Urothelium cell line (cell line): ENCODE measurements around the gene AHCYL2.
"Not testable (repeated sequence)": the region's sequence is repeated elsewhere in the genome, so short reads cannot be mapped to it uniquely, and the experiment has no call there.

ENCODE experiments used
- DNase-seq: peaks from one replicate; pipeline ENCODE4 v3.0.0; 2011; ENCODE audit warnings: low spot score, mixed read lengths
- FAIRE-seq: peaks from 2 replicates; lab custom pipeline; 2011; peaks lifted over from hg19 to GRCh38; lab: Jason Lieb, UNC

The AHCYL2 gene

DNA sequence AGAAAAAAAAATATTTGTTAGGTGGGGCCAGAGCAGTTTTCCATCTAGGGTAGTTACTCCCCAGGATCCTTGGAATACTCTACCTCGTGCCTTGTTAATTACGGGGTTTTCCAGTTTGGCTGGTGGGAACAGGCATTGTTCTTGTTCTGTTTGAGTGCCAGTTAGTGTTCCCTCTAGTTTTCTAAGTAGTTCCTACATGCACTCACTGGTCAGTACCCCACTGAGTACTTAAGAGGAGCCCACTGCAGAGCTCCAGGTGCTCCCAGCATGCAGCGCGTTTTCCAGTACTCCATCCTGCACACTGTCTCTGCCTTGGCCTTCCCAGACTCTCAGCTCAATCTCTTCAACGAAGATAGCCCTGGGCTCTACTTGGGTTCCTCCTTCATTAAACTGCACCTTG, 58.0 kb downstream of the AHCYL2 start:
- FAIRE-seq (no peak), DNase-seq (no peak)

DNA sequence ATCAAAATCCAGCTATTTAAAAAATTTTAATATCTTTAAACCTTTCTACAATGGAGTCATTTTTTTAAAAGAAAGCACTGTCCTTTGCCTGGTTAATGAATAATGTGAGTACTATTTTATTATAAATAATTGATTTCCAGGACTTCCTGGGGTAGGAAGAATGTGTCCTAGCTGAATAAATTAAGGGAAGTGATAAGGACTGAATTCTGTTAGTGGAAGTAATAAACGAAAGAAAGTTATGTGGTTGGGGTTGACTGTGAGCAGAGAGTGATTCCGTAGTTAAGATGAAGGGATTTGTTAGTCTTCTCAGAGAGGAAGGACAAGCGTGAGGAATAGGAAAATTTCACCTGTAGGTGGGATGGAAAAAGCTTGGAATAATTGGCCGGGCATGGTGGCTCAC, 59.1 kb downstream of the AHCYL2 start:
- FAIRE-seq, result no peak
- DNase-seq, result no peak

DNA sequence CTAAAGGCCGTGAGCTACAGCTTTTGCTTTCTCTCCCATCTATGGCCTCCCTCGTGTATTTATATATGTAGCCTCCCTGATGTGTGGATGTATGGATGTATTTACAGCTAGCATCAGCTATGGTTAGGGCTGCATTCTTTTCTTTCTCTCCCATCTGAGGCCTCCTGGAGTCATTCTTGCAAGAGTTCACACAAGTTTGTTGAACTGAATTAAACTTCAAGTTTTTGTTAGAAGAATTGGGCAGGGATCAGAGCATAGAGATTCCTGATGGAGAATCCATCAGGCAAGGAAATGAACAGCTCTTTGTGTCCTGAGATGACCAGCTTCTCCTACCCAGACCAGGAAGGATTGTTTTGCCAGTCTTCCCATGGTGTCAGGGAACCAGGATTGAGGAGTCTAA, 60.3 kb downstream of the AHCYL2 start:
- no peak for FAIRE-seq
- no peak for DNase-seq

DNA sequence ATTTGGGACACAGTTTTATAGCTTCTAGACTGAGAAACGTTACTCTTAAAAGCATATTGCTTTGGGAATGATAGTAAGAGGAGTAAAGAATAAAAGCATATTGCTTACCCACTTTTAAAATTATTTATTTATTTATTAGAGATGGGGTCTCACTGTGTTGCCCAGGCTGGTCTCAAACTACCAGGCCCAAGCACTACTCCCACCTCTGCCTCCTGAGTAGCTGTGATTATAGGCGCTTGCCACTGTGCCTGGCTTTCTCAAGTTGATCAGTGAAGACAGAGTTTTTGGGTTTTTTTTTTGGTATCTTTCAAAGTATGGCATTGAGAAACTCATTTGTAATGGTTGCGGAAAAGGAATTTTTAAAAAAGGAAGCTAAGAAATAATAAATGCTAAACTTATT, 68.0 kb downstream of the AHCYL2 start:
- FAIRE-seq (no peak), DNase-seq (no peak)

DNA sequence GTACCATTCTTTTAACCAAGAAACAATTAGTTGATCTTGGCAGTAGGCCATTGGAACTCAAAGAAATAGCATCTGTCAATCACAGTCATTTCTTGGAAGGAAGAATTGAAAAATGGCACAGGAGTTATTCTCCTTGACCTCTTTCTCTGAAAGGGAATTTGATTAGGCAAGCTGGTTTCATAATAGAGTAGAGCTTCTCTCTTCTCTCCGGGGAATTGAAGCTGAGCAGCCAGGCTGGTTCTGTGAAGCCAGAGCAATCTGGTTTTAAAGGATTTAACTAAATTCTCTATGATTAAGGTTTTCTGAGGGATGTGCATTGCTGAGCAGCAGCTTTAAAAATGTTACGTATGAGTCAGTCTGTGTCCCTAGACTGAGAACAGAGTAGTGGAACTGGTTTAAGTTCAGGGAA, 70.2 kb downstream of the AHCYL2 start:
- no peak for FAIRE-seq
- DNase-seq, result no peak

DNA sequence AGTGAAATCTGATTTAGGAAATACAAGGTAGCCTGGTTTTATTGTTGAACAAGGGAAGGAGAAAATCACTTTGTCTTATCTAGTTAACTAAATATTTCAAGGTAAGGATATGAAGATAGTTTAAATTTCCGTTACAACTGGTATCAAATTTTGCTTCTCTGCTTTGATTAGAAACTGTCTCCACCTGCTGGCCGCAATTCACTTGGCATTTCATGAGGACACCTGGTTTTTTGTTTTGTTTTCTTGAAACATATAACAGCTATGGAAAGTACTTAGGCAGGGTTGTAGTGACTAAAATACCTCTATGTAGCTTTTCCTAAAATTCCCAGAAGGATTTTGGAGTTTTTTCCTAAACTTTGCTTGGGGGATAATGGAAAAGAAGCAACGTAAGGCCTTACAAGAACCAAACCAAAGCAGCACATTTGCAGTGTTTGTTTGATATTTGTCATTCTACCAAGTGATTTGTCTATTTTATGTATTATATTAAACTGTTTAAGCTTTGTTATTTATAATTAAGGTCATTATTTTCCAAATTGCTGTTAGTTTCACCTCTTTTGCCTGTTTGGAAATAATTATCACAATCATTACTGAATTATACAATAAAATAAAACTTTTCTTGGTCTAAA, 73.6 kb downstream of the AHCYL2 start:
- DNase-seq, result peak; percentile 13
- no peak for FAIRE-seq

DNA sequence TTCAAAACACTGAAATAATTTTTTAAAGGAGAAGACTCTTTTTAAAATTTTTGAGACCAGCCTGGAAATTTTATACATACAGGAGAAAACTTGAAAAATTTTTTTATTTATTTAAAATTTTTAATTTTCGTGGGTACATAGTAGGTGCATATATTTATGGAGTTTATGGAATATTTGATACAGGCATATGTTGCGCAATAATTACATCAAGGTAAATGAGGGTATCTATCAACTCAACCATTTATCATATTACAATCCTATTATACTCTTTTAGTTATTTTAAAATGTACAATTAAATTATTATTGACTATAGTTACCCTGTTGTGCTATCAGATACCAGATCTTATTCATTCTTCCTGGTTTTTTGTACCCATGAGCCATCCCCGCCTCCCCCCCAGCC, 75.1 kb downstream of the AHCYL2 start:
- DNase-seq (no peak), FAIRE-seq (no peak)

DNA sequence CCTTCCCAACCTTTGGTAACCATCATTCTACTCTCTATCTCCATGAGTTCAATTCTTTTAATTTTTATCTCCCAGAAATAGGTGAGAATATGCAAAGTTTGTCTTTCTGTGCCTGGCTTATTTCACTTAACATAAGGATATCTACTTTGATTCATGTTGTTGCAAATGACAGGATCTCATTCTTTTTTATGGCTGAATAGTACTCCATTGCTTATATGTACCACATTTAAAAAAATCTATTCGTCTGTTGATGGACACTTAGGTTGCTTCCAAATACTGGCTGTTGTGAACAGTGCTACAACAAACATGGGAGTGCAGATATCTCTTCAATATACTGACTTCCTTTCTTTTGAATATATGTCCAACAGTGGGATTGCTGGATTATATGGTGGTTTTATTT, 75.5 kb downstream of the AHCYL2 start:
- FAIRE-seq, result not testable (repeated sequence)

DNA sequence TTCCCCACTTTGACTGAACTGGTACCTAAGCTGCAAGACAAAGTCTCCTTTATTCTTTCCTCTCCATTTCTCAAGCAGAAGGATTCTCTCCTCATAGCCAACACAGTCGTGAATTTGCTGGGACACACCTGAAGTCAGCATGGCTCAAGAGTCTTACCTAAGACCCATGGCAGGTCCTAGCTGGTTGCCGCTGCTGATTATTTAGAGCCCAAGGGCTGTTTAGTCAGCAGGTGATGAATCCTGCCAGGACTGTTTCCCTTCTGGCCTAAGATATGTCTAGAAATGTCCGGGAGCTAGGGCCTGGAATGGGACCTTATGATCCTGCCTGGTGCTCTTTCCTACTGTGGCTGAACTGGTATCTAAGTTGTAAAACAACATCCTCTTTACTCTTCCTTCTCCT, 82.8 kb downstream of the AHCYL2 start:
- DNase-seq (no peak), FAIRE-seq (no peak)

More for the DNA sequence above, 75.5 kb downstream of the AHCYL2 start:
- DNase-seq, result not testable (repeated sequence)

DNA sequence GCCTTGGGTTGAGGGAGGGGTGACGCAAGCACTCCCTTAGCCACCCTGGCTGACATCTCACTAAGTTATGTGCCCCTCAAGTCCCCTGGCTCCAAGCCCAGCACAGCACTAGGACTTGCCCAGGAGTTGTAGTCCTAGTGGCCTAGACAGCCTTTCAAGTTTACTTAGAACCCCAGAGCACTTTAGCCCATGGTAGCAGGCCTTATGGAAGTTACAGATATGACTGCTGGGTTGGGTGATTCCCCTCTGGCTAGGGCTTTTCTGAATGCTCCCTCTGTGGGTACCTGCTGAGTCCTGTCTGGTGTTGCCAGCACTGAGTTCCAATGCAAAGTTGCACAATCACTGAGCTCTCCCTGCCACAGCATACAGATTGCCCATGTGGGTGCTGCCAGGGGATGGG, 83.2 kb downstream of the AHCYL2 start:
- FAIRE-seq (no peak), DNase-seq (no peak)

DNA sequence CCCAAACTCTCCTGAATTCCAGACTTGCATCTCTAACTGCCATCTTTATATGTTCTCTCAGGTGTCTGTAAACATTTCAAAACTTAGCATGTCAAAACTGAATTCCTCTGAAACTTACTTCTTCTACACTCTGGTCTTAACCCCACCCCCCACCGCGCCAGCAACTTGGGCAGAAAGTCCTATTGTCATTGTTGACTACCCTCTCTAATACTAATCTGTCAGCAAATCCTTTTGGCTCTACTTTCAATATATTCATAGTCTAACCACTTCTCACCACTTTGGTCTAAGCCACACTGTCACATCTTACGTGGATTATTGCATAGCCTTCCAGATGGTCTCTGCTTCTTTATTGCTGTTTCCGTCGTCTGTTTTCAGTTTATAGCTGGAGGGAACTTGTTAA, 86.6 kb downstream of the AHCYL2 start:
- DNase-seq, result no peak
- no peak for FAIRE-seq

DNA sequence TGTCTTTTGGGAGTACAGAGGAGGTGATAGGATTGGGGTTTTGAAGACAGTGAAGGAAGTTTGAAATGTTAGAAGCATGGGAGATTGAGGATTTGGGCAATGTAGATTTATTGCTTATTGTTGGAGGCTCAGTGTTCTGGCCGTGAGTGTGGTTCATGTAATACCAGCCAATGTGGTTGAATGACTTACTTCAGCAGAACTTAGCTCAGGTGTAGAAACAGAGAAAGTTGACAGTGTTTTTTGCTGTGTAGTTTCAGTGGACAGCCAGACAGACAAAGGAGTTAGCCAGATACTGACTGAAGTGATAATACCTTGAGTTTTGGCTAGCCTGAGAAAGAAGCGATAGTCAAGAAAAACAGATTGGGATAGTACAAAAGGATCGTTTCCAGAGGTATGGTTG, 88.5 kb downstream of the AHCYL2 start:
- no peak for FAIRE-seq
- no peak for DNase-seq

DNA sequence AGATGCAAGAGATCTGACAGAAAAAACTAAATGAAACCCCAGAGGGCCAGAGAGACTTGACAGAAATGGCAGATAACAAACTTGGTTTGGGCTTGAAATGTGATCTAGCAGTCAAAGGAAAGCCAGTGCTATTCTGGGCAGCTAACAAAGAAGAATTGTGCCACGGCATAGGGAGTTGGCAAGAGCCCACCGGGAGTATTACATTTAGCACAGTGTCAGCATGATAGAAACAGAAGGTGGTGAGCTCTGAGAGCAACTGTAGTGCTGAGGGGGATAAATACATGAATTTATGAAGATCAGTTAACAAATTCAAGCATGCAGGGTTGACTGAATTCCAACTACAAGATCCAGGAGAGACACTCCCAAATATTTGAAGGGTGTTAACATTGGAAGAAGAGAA, 91.1 kb downstream of the AHCYL2 start:
- no peak for DNase-seq
- no peak for FAIRE-seq

DNA sequence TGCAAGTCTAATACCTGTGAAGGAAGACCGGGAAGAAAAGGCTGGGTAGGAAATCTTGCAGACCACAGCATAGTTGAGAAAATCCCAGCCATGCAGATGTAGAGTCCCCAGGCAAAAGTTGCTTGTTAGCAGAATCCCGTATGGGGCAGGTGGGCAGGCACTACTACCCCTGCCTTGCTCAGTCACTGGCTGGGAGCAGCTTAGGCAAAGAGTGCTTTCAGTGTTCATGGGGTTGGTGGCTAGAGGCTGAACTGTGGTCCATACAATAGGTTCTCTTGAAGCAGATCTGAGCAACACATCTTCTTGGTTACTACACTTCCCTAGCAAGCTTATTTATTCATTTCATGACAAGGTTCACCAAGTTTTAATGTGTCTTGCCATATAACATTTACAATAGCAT, 92.6 kb downstream of the AHCYL2 start:
- DNase-seq (no peak), FAIRE-seq (no peak)

DNA sequence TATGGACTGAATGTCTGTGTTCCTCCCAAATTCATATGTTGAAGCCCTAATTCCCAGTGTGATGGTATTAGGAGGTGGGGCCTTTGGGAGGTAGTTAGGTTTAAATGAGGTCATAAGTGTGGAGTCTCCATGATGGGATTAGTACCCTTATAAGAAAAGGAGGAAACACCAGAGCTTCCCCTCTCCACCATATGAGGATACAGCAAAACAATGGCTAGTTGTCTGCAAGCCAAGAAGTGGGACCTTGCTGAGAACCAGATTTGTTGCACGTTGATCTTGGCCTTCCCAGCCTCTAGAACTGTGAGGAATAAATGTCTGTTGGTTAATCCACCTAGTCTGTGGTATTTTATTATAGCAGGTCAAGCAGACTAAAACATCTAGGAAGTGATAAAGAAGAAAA, 102.2 kb downstream of the AHCYL2 start:
- FAIRE-seq, result no peak

DNA sequence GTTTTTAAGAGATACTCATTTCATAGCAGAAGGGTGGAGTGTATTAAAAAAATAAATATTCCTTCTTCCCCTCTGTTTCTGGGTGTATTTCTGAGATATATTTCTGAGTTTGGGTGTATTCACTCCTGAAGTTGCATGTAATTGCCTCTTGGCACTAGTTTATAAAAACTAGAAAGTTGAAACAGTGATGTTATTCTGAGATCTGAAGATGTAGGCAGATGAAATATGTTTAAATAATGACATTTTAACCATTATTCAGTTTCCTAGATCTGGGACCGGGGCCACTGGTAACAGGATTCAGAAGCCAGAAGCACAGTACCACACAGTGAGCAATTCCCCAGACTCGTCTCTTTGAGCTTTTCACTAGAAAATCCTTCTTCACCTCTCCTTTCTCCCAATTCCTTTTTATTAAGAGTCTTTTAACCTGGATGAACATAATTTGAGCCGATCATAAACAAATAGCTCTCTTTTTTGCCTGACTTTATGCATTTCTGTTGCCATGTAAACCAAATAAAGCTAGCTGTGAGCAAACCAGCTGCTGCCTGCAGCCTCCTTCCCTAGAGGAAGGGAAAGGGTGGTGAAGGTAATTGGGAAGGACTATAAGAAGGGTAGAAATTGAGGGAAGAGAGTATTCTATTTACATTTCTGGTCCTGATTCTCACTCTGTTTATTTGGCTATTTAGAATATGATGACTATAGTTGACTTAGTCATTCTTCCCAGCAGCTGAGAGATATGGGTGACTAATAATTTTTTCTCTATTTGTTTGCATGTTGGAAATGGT, 107.6 kb downstream of the AHCYL2 start:
- FAIRE-seq (no peak), DNase-seq (no peak)

More for the DNA sequence above, 102.2 kb downstream of the AHCYL2 start:
- no peak for DNase-seq

DNA sequence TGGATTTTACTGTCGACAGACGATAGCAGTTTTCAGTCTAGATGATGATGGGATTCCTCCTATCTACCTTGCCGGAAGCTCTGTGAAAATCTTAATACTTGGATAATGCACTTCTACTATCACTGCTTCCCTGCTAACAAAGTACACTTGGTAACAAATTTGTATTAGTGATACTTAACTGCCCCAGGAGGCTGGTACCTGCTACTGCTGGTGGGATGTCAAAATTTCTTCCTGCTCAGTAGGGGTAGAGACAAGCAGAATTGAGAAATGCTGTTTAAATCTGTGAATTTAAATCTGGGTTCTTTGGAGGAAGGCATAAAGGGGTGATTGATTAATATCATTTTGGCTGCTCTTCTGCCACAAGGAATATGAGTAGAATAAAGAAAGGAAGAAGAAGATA, 109.6 kb downstream of the AHCYL2 start:
- FAIRE-seq, result no peak
- DNase-seq, result no peak

DNA sequence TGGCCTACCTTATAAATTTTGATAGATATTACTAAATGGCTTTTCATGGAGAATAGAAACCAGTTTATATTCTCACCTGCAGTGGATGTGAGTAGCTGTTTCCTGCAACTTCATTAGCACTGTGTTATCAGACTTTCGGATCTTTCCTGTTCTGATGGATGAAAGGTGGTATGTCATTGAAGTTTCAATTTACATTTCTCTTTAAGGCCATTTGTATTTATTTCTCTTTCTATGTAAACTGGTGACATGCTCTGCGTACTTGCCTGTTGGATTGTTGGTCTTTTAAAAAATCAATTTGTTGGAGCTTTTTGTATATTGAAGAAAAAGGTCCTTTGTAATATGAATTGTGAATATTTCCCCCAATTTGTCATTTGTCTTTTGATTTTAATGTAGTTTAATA, 113.6 kb downstream of the AHCYL2 start:
- DNase-seq (no peak), FAIRE-seq (no peak)

DNA sequence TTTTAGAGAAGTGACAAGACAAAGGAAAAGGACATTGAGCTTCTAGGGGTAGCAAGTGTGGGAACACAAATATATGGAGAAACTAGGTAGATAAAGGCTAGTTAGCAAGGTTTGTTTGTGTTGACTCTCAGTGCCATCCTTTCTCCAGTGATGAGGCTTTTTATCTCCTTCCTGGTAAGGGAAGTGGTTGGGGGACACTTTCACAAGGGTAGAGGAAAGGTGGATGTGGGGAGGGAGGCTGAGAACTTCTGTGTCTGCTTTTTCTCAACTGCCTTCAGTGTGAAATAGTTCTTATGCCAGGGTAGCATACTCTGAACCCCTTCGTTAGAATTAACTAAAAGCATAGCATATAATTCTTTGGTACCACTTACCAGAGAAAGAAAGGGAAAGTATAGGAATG, 116.4 kb downstream of the AHCYL2 start:
- FAIRE-seq (no peak), DNase-seq (no peak)

DNA sequence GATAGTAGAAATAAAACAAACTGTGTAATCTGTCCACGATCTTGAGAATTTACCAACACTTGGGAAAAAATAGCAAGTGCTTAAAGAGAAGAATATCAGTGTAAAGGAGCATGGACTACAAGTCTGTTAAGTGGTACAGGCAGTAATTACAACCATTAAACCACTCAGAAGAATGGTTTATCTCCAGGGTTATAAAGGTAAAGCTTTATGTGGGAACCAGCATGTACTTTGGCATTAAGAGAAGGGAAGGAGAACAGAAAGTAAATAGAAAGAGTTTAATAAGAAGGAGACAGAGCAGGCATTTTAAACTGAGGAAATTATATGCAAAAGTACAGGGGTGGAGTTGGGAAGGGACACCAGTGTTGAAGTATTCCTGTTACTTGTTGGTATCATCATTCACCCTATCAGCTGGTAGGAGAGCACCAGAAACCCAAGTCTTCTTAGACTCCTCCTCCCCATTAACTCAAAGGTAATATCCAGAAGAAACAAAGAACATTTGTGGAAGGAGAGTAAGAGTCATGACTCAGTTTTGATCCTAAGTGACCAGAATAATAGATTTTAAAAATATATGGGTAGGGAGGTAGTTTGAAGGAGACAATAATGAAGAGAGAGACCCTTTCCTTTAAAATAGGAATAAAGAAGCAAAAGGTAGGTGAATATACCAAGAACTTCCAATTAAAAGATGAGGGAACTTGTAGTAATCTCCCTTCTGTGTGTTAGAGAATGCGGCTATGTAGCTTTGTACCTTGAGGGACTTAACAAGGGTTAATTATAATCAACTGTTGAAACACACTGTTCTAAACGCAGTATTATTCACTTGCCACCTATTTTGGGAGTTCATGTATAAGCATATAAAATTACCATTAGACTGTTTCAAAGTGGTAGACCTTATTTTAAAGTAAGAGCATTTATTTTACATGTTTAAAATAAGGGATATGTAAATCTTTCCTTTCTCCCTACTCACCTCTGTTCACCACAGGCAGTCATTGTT, 117.3 kb downstream of the AHCYL2 start:
- FAIRE-seq (no peak), DNase-seq (no peak)

DNA sequence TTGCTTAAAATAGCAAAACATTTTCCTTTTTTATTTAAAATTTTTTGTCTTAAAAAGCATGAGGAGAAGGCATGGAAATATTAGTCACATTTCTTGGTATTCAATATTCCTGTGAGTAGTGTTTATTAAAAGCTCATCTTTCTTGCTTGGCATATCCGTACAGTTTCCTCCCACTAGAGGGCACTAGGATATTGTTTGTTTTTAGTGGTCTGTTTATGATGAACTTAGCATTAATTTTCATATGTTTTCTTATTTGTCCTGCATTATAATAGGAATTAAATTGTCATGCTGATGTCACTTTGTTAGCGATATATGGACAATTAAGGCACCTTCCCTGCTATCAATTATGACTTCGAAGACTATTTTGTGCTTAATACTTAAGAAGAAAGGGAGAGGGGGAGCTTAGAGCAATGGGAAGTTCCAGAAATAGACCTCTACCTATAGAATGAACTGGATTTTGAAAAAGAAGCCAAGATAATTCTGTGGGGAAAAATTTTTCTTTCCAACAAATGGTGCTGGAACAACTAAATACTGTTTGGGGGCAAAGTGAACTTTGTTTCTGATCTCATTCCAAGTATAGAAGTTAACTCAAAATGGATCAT, 118.4 kb downstream of the AHCYL2 start:
- FAIRE-seq, result no peak
- no peak for DNase-seq
